ENCODE measurements around the gene RFX4. TPM values are rescaled to one million over a fixed set of nuclear protein-coding genes. Genes with fewer than 3 reads are reported as not detected.

Gene RFX4
- total and polyA plus RNA-seq, 8 donors, result 0.05 to 0.51 (median 0.12) TPM; not detected in 1

- no peak for TF ChIP-seq CTCF (IDR thresholded peaks at IDR 0.05)
- no peaks in the 10 kb centered on the region for H3K36me3 ChIP-seq
- H3K27me3 ChIP-seq, result no peaks in the 10 kb centered on the region
- no peaks in the 10 kb centered on the region for H3K9me3 ChIP-seq
- FAIRE-seq (no peak), ATAC-seq (peak in 2 of 4 donors; percentile 56 to 68), DNase-seq (no peak)
- WGBS, 2 donors, result 75 to 84% methylated on average over 5 of the region's 5 CpGs
- intact Hi-C loops (cut with DNase I), result no loop called here
- peaks cover 0 to 8% (median 6%) of the 10 kb centered on the region in 3 donors for H3K4me1 ChIP-seq
- no peak overlapping the region for H3K4me3 ChIP-seq
- H3K27ac ChIP-seq, result no peak overlapping the region
These were observed 158.0 kb downstream of the RFX4 start for GRCh38 chr12:106740818-106741217.

GRCh38 chr12:106741247-106741646 is 158.4 kb downstream of the RFX4 start:
- H3K9me3 ChIP-seq, result no peaks in the 10 kb centered on the region
- intact Hi-C loops (cut with DNase I), result no loop called here
- DNase-seq (no peak), FAIRE-seq (no peak), ATAC-seq (no peak)
- H3K36me3 ChIP-seq, result no peaks in the 10 kb centered on the region
- H3K27me3 ChIP-seq, result no peaks in the 10 kb centered on the region
- peaks cover 0 to 8% (median 6%) of the 10 kb centered on the region in 3 donors for H3K4me1 ChIP-seq
- 76 to 82% methylated on average over 2 of the region's 2 CpGs for WGBS, 2 donors
- H3K4me3 ChIP-seq, result no peak overlapping the region
- TF ChIP-seq CTCF (IDR thresholded peaks at IDR 0.05), result no peak
- no peak overlapping the region for H3K27ac ChIP-seq

GRCh38 chr12:106743270-106743988 is 160.6 kb downstream of the RFX4 start:
- Histone ChIP-seq H3K9me3 (no peaks in the 10 kb centered on the region), H3K27ac (no peak overlapping the region), H3K36me3 (no peaks in the 10 kb centered on the region), H3K27me3 (no peaks in the 10 kb centered on the region), H3K4me3 (no peak overlapping the region), H3K4me1 (peaks cover 0 to 8% (median 6%) of the 10 kb centered on the region in 3 donors)
- FAIRE-seq (no peak), ATAC-seq (no peak), DNase-seq (no peak)
- WGBS, 2 donors, result 51 to 58% methylated on average over 8 of the region's 8 CpGs
- TF ChIP-seq CTCF (IDR thresholded peaks at IDR 0.05), result no peak
- intact Hi-C loops (cut with DNase I), result no loop called here

- Histone ChIP-seq H3K4me3 (no peak overlapping the region), H3K36me3 (no peaks in the 10 kb centered on the region), H3K9me3 (no peaks in the 10 kb centered on the region), H3K4me1 (peaks cover 0 to 5% (median 3%) of the 10 kb centered on the region in 3 donors), H3K27ac (no peak overlapping the region), H3K27me3 (no peaks in the 10 kb centered on the region)
- FAIRE-seq (no peak), DNase-seq (no peak), ATAC-seq (no peak)
- WGBS, 2 donors, result 61 to 72% methylated on average over 6 of the region's 6 CpGs
- intact Hi-C loops (cut with DNase I), result no loop called here
- TF ChIP-seq CTCF (IDR thresholded peaks at IDR 0.05), result no peak
These were observed 161.8 kb downstream of the RFX4 start for GRCh38 chr12:106744600-106744999.

- intact Hi-C loops (cut with DNase I), result no loop called here
These were observed 162.5 kb downstream of the RFX4 start for GRCh38 chr12:106745181-106745745.

More at GRCh38 chr12:106745181-106745745, 162.5 kb downstream of the RFX4 start:
- no peaks in the 10 kb centered on the region for H3K36me3 ChIP-seq
- ATAC-seq, result no peak
- FAIRE-seq, result no peak
- WGBS, 2 donors, result 71 to 78% methylated on average over 4 of the region's 4 CpGs
- H3K9me3 ChIP-seq, result no peaks in the 10 kb centered on the region
- no peak overlapping the region for H3K4me3 ChIP-seq
- no peaks in the 10 kb centered on the region for H3K4me1 ChIP-seq
- H3K27me3 ChIP-seq, result no peaks in the 10 kb centered on the region
- H3K27ac ChIP-seq, result no peak overlapping the region
- no peak for DNase-seq
- no peak for TF ChIP-seq CTCF (IDR thresholded peaks at IDR 0.05)

Data from pancreas (tissue), 10 donors.